NCI-H526 treated with DMSO at 0.1 percent for 48 hours (cell line): ENCODE data around the gene PPP1R14B.

Source experiments
- DNase-seq: peaks from one replicate; lab custom pipeline; 2025; lab: John Stamatoyannopoulos, UW

PPP1R14B gene

DNA sequence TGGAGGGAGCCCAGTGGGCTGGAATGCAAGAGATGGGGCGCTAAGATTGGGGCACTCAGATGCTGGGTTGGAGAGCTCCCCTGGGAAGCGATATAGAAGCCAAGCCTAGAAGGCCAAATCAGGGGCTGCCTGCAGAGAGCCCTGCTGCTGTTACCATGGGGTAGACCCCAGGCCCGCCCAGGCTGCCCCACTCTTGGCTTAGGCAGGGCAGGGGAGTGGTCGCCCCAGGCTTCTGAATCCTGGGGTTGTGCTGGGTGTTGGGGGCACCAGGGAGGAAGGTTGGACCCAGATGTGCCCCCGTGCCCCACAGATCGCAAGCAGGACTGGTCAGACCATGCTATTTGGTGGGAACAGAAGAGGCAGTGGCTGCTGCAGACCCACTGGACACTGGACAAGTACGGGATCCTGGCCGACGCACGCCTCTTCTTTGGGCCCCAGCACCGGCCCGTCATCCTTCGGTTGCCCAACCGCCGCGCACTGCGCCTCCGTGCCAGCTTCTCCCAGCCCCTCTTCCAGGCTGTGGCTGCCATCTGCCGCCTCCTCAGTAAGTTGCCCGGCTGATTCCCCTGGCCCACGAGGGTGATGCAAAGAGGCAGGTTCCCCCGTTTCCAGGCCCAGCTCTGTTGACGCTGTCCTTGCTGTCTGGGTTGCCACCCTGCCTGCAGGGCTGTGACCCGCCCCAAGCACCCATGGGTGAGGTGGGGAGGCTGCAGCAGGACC lies 36.3 kb downstream of the PPP1R14B start:
- DNase-seq = no peak

DNA sequence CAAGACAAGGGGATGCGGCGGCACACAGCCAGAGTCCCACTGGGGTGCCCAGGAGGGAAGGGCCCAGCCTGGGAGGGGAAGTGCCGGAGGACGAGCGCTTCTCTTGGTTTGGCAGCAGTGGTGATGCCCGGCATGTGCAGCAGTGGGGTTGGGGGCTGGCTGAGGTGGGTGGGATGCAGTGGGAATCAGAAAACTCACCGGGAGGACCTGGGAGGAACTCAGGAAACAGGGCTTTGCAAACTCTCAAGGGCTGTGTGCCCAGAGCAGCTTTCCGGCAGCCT lies 37.2 kb downstream of the PPP1R14B start:
- DNase-seq = no peak

DNA sequence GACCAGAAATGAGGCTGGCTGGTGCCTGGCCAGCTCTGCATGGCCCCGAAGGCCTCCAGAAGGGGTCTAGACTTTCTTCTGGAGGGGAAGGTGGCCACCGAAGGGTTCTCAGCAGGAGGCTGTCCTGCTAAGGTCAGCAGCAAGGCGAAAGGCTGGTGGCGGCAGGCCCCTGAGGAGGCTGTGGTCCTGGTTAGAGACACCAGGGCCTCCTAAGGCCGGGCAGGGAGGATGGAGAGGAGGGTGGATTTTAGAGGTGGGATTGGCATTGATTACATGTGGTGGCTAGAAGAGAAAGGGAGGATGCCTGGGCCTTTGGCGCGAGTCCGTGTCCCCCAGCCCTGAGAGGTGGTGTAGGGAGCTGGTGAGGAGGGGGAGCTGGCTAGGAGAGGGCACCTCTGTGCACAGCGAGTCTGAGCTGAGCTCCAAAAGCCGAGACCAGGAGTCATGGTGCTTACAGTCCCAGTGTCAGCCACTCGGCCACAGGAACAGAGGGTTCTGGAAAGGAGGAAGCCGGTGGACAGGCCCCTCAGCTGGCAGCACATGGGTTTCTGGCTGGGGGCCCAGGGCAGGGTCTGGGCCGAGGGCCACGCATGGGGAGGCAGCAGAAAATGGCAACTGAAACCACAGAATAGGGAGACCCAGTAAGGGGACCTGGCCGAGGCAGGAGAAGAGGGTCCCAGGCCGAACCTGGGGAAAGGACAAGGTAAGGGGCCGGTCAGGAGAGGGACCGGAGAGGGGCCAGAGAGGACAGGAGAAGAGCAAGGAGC lies 37.8 kb downstream of the PPP1R14B start:
- DNase-seq = no peak

DNA sequence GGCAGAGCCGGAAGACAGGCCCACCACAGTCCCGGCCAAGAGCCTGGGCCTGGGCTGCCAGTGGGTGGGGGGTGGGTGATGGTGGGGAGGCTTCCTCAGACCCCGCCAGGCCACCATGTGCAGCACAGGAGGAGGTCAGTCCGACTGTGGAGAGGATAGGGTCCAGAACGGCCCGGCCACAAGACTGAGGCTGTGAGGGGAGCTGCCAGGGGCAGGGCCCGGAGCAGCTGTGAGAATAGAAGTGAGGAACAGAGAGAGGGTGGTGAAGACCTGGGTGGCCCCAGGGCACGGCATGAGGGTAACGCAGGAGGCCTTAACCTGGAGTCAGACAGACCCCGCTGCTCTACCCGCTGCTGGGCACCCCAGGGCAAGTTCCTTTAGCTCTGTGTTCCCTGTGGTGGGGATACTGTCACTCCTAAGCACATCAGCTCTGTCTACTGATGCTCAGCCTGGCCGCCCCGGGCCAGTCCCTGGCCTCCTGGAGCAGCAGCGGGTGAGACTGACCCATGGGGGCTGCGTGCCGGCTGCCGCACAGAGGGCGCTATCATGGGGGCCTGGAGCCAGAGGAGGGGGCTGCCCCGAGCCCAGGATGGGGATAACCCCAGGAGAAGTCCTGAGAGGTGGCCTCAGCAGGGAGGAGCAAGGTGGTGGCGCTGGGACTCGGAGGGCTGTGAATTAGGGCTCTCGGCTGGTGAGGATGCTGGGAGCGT lies 38.5 kb downstream of the PPP1R14B start:
- no peak for DNase-seq

DNA sequence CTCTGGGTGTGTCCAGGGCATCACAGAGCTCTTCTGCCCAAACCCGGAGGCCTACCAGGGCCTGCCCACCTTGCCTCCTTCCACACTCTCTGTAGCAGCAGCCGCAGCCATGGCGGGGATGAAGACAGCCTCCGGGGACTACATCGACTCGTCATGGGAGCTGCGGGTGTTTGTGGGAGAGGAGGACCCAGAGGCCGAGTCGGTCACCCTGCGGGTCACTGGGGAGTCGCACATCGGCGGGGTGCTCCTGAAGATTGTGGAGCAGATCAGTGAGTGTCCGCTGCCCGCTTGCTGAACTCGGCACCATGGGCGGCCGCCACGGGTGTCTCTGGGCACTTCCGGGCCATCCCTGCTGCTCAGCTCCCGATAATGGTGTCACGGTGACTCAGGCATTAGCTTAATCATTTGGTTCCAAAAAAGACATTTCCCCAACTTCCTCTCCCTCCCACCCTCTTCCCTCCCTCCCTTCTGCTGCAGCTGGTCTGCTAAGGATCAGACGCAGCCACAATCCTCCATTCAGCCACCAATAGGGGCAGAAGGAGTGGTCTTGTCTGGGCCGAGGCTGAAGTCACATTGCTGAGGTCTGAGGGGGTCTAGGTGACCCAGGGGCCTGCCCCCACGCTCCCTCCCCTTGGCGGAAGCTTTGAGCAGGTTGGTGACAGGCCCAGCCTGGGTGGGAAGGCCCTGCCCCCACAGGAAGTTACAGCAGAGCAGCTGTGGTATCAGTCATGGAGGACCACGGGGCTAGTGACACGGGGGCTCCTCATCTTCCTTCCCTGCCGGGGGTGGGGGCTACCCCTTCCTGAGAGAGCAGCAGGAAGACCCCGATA lies 39.3 kb downstream of the PPP1R14B start:
- DNase-seq = no peak

DNA sequence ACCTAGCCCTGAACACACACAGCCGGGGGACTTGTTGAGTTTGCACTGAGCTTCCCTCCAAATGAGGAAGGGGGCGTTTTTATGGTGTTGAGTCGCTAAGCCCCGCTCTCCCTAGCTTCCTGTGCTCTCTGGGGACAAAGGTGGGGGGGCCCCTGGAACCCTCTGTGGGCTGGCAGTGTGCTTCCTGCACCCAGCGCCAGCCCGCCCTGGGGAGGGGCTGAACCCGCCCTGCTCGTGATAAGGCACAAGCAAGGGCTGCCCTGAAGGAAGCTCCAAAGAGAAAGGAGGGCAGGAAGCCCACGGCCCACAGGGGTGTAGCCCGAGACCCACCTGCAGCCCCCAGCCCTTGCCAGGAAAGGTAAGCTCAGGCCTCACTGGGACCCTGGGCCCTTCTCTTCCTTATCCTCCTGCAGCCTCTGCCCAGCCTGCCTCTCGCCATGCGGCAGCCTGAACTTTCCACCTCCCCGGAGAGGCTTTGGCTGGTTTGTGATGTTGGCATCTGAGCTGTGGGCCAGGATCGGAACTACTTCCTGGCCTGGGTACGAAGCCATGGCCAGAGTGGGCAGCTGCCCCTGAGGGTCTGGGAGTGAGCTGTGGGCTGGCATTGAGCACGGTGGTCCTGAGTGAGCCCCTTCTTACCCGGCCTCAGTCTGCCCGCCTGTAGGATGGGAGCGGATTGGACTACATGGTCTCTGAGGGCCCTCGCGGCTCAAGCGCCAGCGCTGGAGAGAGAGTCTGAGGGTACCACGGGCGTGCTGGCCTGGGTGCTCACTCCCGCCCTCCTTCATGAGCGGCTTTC lies 40.1 kb downstream of the PPP1R14B start, which contains the start of gene FERMT3:
FERMT3 (plus strand) TSS at position 265 of the 799 bp plus-strand sequence. CDS start 644 bp downstream, outside the sequence.
- no peak for DNase-seq

DNA sequence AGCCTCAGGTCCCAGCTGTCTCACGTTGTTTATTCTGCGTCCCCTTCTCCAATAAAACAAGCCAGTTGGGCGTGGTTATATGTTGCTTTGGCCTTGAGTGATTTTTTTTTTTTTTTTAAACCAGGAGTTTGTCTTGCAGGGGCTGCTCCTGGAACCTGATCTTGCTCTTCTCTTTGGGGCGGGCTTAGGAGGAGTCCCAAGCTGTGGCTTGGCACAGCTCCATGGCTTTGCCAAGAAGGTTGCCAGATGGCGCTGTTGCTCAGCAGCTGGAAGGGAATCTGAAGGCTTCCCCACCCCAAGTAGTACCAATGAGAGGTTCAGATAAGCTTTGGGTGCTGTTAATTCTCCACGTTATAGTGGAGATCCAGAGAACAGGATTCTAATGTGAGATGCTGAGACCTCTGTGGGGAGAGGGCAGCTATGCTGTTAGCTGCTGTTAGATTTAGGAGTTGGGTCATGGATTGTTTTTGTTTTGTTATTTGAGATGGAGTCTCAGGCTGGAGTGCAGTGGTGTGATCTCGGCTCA lies 42.2 kb downstream of the PPP1R14B start:
- DNase-seq = peak; percentile 52

DNA sequence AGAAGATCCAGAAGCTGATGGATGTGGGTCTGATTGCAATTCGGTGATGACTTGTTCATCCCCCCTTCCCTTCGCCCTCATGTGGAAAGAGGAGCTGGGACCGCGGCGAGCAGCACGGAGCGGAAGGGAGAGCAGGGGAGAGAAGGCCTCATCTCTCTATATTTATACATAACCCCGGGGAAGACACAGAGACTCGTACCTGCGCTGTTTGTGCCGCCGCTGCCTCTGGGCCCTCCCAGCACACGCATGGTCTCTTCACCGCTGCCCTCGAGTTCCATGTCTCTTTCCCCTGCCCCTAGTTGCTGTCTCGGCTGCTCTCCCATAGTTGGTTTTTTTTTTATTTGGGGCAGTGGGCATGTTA lies 42.7 kb downstream of the PPP1R14B start:
- no peak for DNase-seq

DNA sequence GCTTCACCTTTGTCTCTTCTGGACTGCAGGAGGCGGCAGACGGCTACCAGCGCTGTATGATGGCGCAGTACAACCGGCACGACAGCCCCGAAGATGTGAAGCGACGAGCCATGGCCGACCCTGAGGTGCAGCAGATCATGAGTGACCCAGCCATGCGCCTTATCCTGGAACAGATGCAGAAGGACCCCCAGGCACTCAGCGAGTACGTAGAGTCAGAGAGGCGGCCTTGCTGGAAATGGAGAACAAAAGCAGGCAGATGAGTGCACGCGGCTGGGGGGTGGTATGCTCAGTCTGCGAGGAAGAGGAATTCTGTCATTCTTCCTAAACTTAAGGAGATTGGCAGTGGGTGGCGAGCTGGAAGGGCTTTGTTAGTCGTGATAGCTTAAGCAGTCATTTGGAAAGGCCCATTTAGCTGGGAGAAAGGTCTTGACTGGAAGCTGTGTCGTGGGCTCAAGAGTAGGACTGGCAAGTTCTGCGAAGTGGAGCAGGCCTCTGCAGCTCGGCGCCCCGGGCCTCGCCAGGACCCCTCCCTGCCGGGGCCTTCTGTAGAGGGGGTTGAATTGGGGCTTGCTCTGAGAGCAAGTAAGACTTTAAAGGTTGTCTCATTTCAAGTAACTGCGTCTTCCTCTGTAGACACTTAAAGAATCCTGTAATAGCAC lies 43.2 kb downstream of the PPP1R14B start:
- DNase-seq = no peak

DNA sequence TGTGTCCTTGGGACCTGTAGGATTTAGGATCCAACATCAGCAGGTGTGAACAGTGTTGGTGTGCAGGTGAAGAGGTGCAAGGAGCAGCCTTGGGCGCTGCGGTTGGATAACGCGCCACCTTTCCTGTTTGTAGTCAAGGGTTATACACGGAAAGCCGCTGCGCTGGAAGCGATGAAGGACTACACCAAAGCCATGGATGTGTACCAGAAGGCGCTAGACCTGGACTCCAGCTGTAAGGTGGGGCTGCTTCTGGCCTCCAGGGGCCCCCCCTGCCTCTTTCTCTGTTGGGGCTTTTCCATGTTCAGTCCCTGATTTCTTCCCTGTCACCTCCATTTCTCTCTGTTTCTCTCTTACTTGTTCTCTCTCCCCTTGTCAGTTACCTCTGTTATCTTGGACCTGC lies 43.8 kb downstream of the PPP1R14B start:
- no peak for DNase-seq

DNA sequence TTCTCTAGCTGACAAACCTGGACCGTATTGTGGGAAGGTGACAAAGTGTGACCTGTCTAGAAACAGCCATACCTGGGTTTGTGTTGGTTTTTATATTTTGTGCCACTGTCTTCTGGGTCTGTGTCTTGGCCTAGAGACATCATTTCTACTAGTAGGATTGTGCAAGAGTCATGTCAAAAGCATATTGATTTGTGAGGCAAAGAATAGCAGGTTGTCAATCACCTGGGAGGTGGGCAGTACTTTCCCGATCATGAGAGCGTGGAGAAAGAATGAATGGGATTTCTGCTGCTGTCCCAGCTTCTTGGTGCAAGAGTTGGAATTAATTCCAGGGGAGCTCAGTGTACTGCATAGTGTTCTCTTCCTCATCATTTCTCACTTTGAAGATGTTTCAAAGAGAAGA lies 45.2 kb downstream of the PPP1R14B start:
- no peak for DNase-seq

DNA sequence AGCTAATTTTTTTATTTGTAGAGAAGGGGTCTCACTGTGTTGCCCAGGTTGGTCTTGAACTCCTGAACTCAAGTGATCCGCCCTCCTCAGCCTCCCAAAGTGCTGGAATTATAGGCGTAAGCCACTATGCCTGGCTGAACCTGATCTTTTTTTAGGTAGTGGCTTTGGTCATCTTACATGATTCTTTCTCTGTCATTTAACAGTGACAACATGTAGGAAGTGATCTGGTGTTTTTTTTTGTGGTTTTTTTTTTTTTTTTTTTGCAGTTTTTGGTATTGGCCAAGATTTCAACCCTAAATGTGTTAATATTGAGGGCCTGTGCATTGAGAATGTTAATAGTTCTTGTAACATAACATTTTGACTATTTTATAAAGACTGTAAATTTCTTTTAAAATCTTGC lies 48.2 kb downstream of the PPP1R14B start:
- no peak for DNase-seq

DNA sequence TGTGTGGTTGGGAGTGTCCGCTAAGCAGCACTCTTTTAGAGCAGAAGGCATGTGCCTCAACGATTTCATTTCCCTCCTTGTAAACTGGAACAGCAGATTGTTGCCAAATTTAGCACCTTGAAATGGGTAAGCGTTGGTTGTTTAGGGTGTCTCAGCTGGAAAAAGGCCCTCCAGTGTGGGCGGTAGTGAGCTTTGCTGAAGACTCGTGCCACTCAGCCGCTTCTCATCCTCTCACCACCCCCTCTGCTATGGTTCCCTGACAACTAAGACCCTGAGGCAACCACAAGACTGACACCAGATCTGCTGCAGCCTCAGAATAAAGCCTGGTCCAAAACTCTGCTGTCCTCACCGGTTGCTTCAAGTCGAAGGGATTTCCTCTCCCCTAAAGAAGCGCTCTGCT lies 50.1 kb downstream of the PPP1R14B start:
- DNase-seq = no peak
